GM12875 (cell line): ENCODE results near the gene C2orf69.
A peak's percentile ranks its signal among the peaks of the same experiment; 100 is the strongest.

Experiments used
- H3K4me3 ChIP-seq: one replicate; pipeline ENCODE4 v1.5.1; 2011; ENCODE audit warnings: low read depth, low read length, control low read depth
- CTCF ChIP-seq: IDR thresholded peaks from 2 replicates; pipeline ENCODE4 v1.5.1; 2011; ENCODE audit warnings: low read depth, mild to moderate bottlenecking, control low read depth, inconsistent platforms, low read length, moderate library complexity, borderline replicate concordance; ENCODE audit not compliant: insufficient read depth

The C2orf69 gene

GRCh38 chr2:199966405-199966804 is 55.3 kb downstream of the C2orf69 start:
- no peak for TF ChIP-seq CTCF
- no peak overlapping the region for H3K4me3 ChIP-seq

GRCh38 chr2:199966976-199967375 is 55.9 kb downstream of the C2orf69 start:
- no peak for TF ChIP-seq CTCF
- no peak overlapping the region for H3K4me3 ChIP-seq

- no peak for TF ChIP-seq CTCF
- H3K4me3 ChIP-seq: no peak overlapping the region
These were observed 57.0 kb downstream of the C2orf69 start for GRCh38 chr2:199968126-199968525.

- no peak for TF ChIP-seq CTCF
- H3K4me3 ChIP-seq: no peak overlapping the region
These were observed 61.1 kb downstream of the C2orf69 start for GRCh38 chr2:199972088-199972626.

- TF ChIP-seq CTCF: 0 out of 2 replicates have a peak, but pooled peaks have one; percentile 2
- no peak overlapping the region for H3K4me3 ChIP-seq
These were observed 62.6 kb downstream of the C2orf69 start for GRCh38 chr2:199973703-199974102.

- H3K4me3 ChIP-seq: no peak overlapping the region
- TF ChIP-seq CTCF: no peak
These were observed 64.3 kb downstream of the C2orf69 start for GRCh38 chr2:199975273-199975895.
